Right lobe of liver (tissue), 6 donors: Measurements from ENCODE around the gene RBM6. TPM values are rescaled to one million over a fixed set of nuclear protein-coding genes. Genes with fewer than 3 reads are reported as not detected.

Experiments used
- ATAC-seq, 4 donors: fragments of 200-7000 bp; cut with Tn5 transposase; one replicate each; pipeline ENCODE4 v1.9.1; 2020; ENCODE audit warnings: mild to moderate bottlenecking in 4 of 4, moderate library complexity in 4 of 4
- DNase-seq, 3 donors: peaks; one replicate each; pipeline ENCODE4 v3.0.0-alpha.2; 2020
- H3K27ac ChIP-seq, 3 donors: fragments of 200-600 bp; one replicate each; pipeline ENCODE4 v1.8.0; 2022
- H3K27me3 ChIP-seq, 2 donors: fragments of 200-600 bp; one replicate each; pipeline ENCODE4 v1.8.0; 2022
- H3K36me3 ChIP-seq, 4 donors: fragments of 200-600 bp; sonication (generic) in 1 of 4; one replicate each; pipeline versions ENCODE4 v1.5.1 to v1.8.0; 2017 to 2022; ENCODE audit warnings: control low read depth in 1 of 4
- H3K4me1 ChIP-seq, 4 donors: fragments of 200-600 bp; sonication (generic) in 1 of 4; one replicate each; pipeline versions ENCODE4 v1.5.1 to v1.8.0; 2017 to 2022; ENCODE audit warnings: control low read depth in 1 of 4
- H3K4me3 ChIP-seq, 3 donors: fragments of 200-600 bp; one replicate each; pipeline ENCODE4 v1.8.0; 2022
- H3K9me3 ChIP-seq, 4 donors: fragments of 200-600 bp; sonication (generic) in 1 of 4; one replicate each; pipeline versions ENCODE4 v1.5.1 to v1.8.0; 2017 to 2022; ENCODE audit warnings: control low read depth in 1 of 4
- POLR2A ChIP-seq: fragments of 450-650 bp; IDR thresholded peaks from one replicate; pipeline ENCODE4 v1.6.1; 2017; ENCODE audit warnings: antibody characterized with exemption, mild to moderate bottlenecking
- WGBS: methylation state at CpG from one replicate; pipeline ENCODE4 v1.1.6; 2018; ENCODE audit warnings: low coverage, low lambda C conversion rate; ENCODE audit not compliant: insufficient coverage; ENCODE audit errors: missing lambda C conversion rate; 5-methylcytosine and 5-hydroxymethylcytosine counted together
- intact Hi-C, 2 donors: fragments of 100-400 bp; cut with DNase I; formaldehyde crosslinking; loops; one replicate each; pipeline versions ENCODE4 v1.11.2 to v1.14.1; 2022
- total RNA-seq, 6 experiments: library from RNA; depleted of rRNA in 2 of 6; stranded (reverse); fragments of >200 nt in 2 of 6; fragmentation: NEBNext Ultra II Directional in 3 of 6; extraction: Animal tissue kit (Norgen Biotek cat#: 25700) in 3 of 6; gene quantifications; one replicate each; pipeline versions ENCODE4 v1.1.0 to v1.2.4, GENCODE V29; 2016 to 2023
- TF ChIP-seq, protein P1 (sequence below), 4 donors: fragments of 200-600 bp in 3 of 4; fragments of 450-650 bp in 1 of 4; IDR thresholded peaks; one replicate each; pipeline versions ENCODE4 v1.5.1 to v1.8.0; 2016 to 2022; ENCODE audit warnings: antibody characterized with exemption in 4 of 4, mild to moderate bottlenecking in 2 of 4
- donor health status: DM: no; HTN: yes; CAD: no.
- donor health status: DM: no; HTN: no; CAD: no.
- donor health status: DM: no; HTN: no; CAD: no.
- donor health status: DM: no; HTN: yes; CAD: no.
- donor health status: DM: no; HTN: yes; CAD: no.

RBM6 gene
- total RNA-seq, 6 experiments from 2014 or later = 25.9 to 46.4 (median 32.9) TPM

- peak in 1 of 4 donors; percentile 3 for ATAC-seq
- 57% methylated on average over 2 of the region's 16 CpGs for WGBS
- H3K4me3 ChIP-seq = no peak overlapping the region
- no peak overlapping the region for H3K27ac ChIP-seq
- H3K36me3 ChIP-seq = no peaks in the 10 kb centered on the region
- no peaks in the 10 kb centered on the region for H3K9me3 ChIP-seq
- DNase-seq = peak in 1 of 3 donors; percentile 36
- H3K27me3 ChIP-seq = no peaks in the 10 kb centered on the region
- intact Hi-C loops = loop anchor here in 1 of 2 donors (10.0 kb wide), 1 partner anchor 138 kb away; the partner anchor contains the start of gene SEMA3B
- no peak for TF ChIP-seq POLR2A
- TF ChIP-seq, protein P1, sequence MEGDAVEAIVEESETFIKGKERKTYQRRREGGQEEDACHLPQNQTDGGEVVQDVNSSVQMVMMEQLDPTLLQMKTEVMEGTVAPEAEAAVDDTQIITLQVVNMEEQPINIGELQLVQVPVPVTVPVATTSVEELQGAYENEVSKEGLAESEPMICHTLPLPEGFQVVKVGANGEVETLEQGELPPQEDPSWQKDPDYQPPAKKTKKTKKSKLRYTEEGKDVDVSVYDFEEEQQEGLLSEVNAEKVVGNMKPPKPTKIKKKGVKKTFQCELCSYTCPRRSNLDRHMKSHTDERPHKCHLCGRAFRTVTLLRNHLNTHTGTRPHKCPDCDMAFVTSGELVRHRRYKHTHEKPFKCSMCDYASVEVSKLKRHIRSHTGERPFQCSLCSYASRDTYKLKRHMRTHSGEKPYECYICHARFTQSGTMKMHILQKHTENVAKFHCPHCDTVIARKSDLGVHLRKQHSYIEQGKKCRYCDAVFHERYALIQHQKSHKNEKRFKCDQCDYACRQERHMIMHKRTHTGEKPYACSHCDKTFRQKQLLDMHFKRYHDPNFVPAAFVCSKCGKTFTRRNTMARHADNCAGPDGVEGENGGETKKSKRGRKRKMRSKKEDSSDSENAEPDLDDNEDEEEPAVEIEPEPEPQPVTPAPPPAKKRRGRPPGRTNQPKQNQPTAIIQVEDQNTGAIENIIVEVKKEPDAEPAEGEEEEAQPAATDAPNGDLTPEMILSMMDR (IDR thresholded peaks at IDR 0.05) = no peak
- no peaks in the 10 kb centered on the region for H3K4me1 ChIP-seq
Measured at GRCh38 chr3:50126287-50127211, 186.6 kb downstream of the RBM6 start.

Other genes with a start within 250 kb of the RBM6 start
- 1 to 10 TPM in 1 of 6 experiments, under 1 TPM in 3, not detected in 2; 0.07 to 2.4 (median 0.64) TPM for gene AMIGO3, start 220.5 kb upstream of the RBM6 start, total RNA-seq
- 10 to 100 TPM; 12.2 to 34.2 (median 25.6) TPM for gene GMPPB, start 216.2 kb upstream of the RBM6 start, total RNA-seq
- 10 to 100 TPM; 12.6 to 19.6 (median 16.2) TPM for gene IP6K1, start 153.6 kb upstream of the RBM6 start, total RNA-seq
- not detected for gene CDHR4, start 140.3 kb upstream of the RBM6 start, total RNA-seq
- 1 to 10 TPM in 1 of 6 experiments, under 1 TPM in 5; 0.46 to 1.2 (median 0.73) TPM for gene INKA1, start 136.9 kb upstream of the RBM6 start, total RNA-seq
- 10 to 100 TPM; 16.4 to 39.1 (median 28.5) TPM for gene UBA7, start 126.2 kb upstream of the RBM6 start, total RNA-seq
- 1 to 10 TPM in 3 of 6 experiments, under 1 TPM in 3; 0.55 to 3.1 (median 0.98) TPM for gene TRAIP, start 83.6 kb upstream of the RBM6 start, total RNA-seq
- gene CAMKV, start 70.2 kb upstream of the RBM6 start, total RNA-seq = not detected
- 1 to 10 TPM in 1 of 6 experiments, under 1 TPM in 5; 0.15 to 1.9 (median 0.50) TPM for gene MST1R, start 36.3 kb upstream of the RBM6 start, total RNA-seq
- 10 to 100 TPM in 2 of 6 experiments, 1 to 10 TPM in 4; 5.4 to 14.2 (median 7.5) TPM for gene MON1A, start 10.3 kb upstream of the RBM6 start, total RNA-seq
- gene RBM5, start 148.8 kb downstream of the RBM6 start, total RNA-seq = 10 to 100 TPM; 42.1 to 62.4 (median 46.4) TPM
- 1 to 10 TPM; 1.2 to 5.9 (median 4.2) TPM for gene SEMA3F, start 215.2 kb downstream of the RBM6 start, total RNA-seq